ENCODE data around the gene CDH6.

The CDH6 gene

GRCh38 chr5:31268256-31268655 is 74.8 kb downstream of the CDH6 start:
- H3K4me3 ChIP-seq (ENCODE audit: low read depth, low read length) = no peak overlapping the region
- TF ChIP-seq CTCF (IDR thresholded peaks at IDR 0.05; ENCODE audit: low read depth, low read length) = no peak

- H3K4me3 ChIP-seq (ENCODE audit: low read depth, low read length) = no peak overlapping the region
- no peak for TF ChIP-seq CTCF (IDR thresholded peaks at IDR 0.05; ENCODE audit: low read depth, low read length)
Measured at GRCh38 chr5:31268686-31269085, 75.2 kb downstream of the CDH6 start.

- H3K4me3 ChIP-seq (ENCODE audit: low read depth, low read length) = no peak overlapping the region
- no peak for TF ChIP-seq CTCF (IDR thresholded peaks at IDR 0.05; ENCODE audit: low read depth, low read length)
Measured at GRCh38 chr5:31269259-31269658, 75.8 kb downstream of the CDH6 start.

GRCh38 chr5:31270396-31270795 is 76.9 kb downstream of the CDH6 start:
- H3K4me3 ChIP-seq (ENCODE audit: low read depth, low read length) = no peak overlapping the region
- peak; percentile 36 for TF ChIP-seq CTCF (IDR thresholded peaks at IDR 0.05; ENCODE audit: low read depth, low read length)

- TF ChIP-seq CTCF (IDR thresholded peaks at IDR 0.05; ENCODE audit: low read depth, low read length) = no peak
- H3K4me3 ChIP-seq (ENCODE audit: low read depth, low read length) = no peak overlapping the region
Measured at GRCh38 chr5:31271567-31271966, 78.1 kb downstream of the CDH6 start.

GRCh38 chr5:31273161-31273560 is 79.7 kb downstream of the CDH6 start:
- TF ChIP-seq CTCF (IDR thresholded peaks at IDR 0.05; ENCODE audit: low read depth, low read length) = no peak
- no peak overlapping the region for H3K4me3 ChIP-seq (ENCODE audit: low read depth, low read length)

- TF ChIP-seq CTCF (IDR thresholded peaks at IDR 0.05; ENCODE audit: low read depth, low read length) = no peak
- H3K4me3 ChIP-seq (ENCODE audit: low read depth, low read length) = no peak overlapping the region
Measured at GRCh38 chr5:31273631-31274378, 80.3 kb downstream of the CDH6 start.
